HCT116 (cell line): ENCODE data around the gene ADGRG6. TPM values are rescaled to one million over a fixed set of nuclear protein-coding genes. Genes with fewer than 3 reads are reported as not detected.

Source experiments
- ATAC-seq: fragments of 200-7000 bp; cut with Tn5 transposase; 2 replicates; pipeline ENCODE4 v1.9.1; 2020; ENCODE audit warnings: mild to moderate bottlenecking, moderate library complexity
- BruUV-seq: library from RNA; stranded (reverse); fragments of 400-500 nt; replicated peaks from 2 replicates; lab custom pipeline; 2021; lab: Mats Ljungman, UMichigan
- CTCF ChIA-PET: fragments of 300-600 bp; sonication (Branson Sonifier 250); formaldehyde crosslinking; loops from one replicate; lab custom pipeline; 2021; ENCODE audit warnings: antibody characterized with exemption; lab: Charles Lee
- POLR2A ChIA-PET: fragments of 300-600, 350-600 bp; sonication (Branson Sonifier 250); formaldehyde crosslinking; loops from one replicate; lab custom pipeline; 2021; ENCODE audit warnings: antibody characterized with exemption; lab: Charles Lee
- RAD21 ChIA-PET, 2 experiments: fragments of 300-600 bp; sonication (Branson Sonifier 250); formaldehyde crosslinking; loops; one replicate each; lab custom pipeline; 2023; ENCODE audit warnings: low total read pairs in 2 of 2; ENCODE audit not compliant: uncharacterized antibody in 2 of 2, unreplicated experiment in 2 of 2, low non-redundant PET in 1 of 2; lab: Charles Lee
- DNase-seq: peaks from one replicate; pipeline ENCODE4 v3.0.0-alpha.2; 2010; ENCODE audit warnings: low read depth, low spot score
- H2AFZ ChIP-seq: fragments of 200-600 bp; shearing (Covaris generic), sonication (generic); 2 replicates; pipeline ENCODE4 v1.6.1; 2017; ENCODE audit warnings: low read depth, mixed run types, mixed read lengths, antibody characterized with exemption, low read length; ENCODE audit not compliant: poor library complexity, severe bottlenecking
- H3K27ac ChIP-seq: 2 replicates; pipeline ENCODE4 v1.5.1; 2012; ENCODE audit warnings: low read depth, low read length
- H3K27me3 ChIP-seq: fragments of 200-600 bp; sonication (generic); 2 replicates; pipeline ENCODE4 v1.6.1; 2016; ENCODE audit warnings: mixed run types, low read length, mixed read lengths; ENCODE audit not compliant: insufficient read depth
- H3K36me3 ChIP-seq, 2 experiments: fragments of 200-500 bp in 1 of 2; fragments of 200-600 bp in 1 of 2; sonication (Bioruptor generic) in 1 of 2; sonication (generic) in 1 of 2; 2 replicates each; pipeline versions ENCODE4 v1.5.1 to v1.6.1; 2014 to 2016; ENCODE audit warnings: low read length in 2 of 2, inconsistent platforms in 1 of 2, mixed read lengths in 1 of 2, mixed run types in 1 of 2; ENCODE audit not compliant: insufficient read depth in 2 of 2, control insufficient read depth in 1 of 2
- H3K4me1 ChIP-seq, 2 experiments: fragments of 200-600 bp in 1 of 2; sonication (generic) in 1 of 2; 2 replicates each; pipeline versions ENCODE4 v1.5.1 to v1.6.1; 2012 to 2017; ENCODE audit warnings: low read length in 2 of 2, inconsistent platforms in 1 of 2, mild to moderate bottlenecking in 1 of 2, mixed read lengths in 1 of 2, mixed run types in 1 of 2, moderate library complexity in 1 of 2; ENCODE audit not compliant: insufficient read depth in 2 of 2, control insufficient read depth in 1 of 2
- H3K4me2 ChIP-seq: fragments of 200-600 bp; sonication (generic); 2 replicates; pipeline ENCODE4 v1.6.1; 2017; ENCODE audit warnings: mixed run types, low read length, mixed read lengths
- H3K4me3 ChIP-seq, 2 experiments: fragments of 200-600 bp in 1 of 2; sonication (generic) in 1 of 2; replicated peaks in 1 of 2; 2 replicates each; pipeline ENCODE4 v1.5.1; 2011 to 2016; ENCODE audit warnings: low read length in 2 of 2, control low read depth in 1 of 2, low read depth in 1 of 2, mild to moderate bottlenecking in 1 of 2, mixed read lengths in 1 of 2, mixed run types in 1 of 2
- H3K79me2 ChIP-seq: fragments of 200-600 bp; sonication (generic); 2 replicates; pipeline ENCODE4 v1.6.1; 2017; ENCODE audit warnings: mild to moderate bottlenecking, mixed run types, low read length, moderate library complexity, mixed read lengths; ENCODE audit not compliant: insufficient read depth
- H3K9ac ChIP-seq: fragments of 200-600 bp; sonication (generic); 2 replicates; pipeline ENCODE4 v1.6.1; 2016; ENCODE audit warnings: low read length, mixed read lengths
- H3K9me2 ChIP-seq: fragments of 200-600 bp; sonication (generic), shearing (Covaris generic); 2 replicates; pipeline ENCODE4 v1.6.1; 2017; ENCODE audit warnings: mixed run types, mild to moderate bottlenecking, moderate library complexity; ENCODE audit not compliant: insufficient read depth
- H3K9me3 ChIP-seq, 2 experiments: fragments of 200-500 bp in 1 of 2; fragments of 200-600 bp in 1 of 2; sonication (Bioruptor generic) in 1 of 2; sonication (generic) in 1 of 2; 2 replicates each; pipeline ENCODE4 v1.6.1; 2014 to 2017; ENCODE audit warnings: low read length in 2 of 2, mixed read lengths in 2 of 2, inconsistent platforms in 1 of 2, low read depth in 1 of 2, mild to moderate bottlenecking in 1 of 2, mixed run types in 1 of 2, moderate library complexity in 1 of 2; ENCODE audit not compliant: control insufficient read depth in 1 of 2, insufficient read depth in 1 of 2
- H4K20me1 ChIP-seq: fragments of 200-600 bp; sonication (generic), shearing (Covaris generic); 2 replicates; pipeline ENCODE4 v1.6.1; 2017; ENCODE audit warnings: mixed run types, mild to moderate bottlenecking, moderate library complexity; ENCODE audit not compliant: insufficient read depth
- CEBPB ChIP-seq: IDR thresholded peaks from 2 replicates; pipeline ENCODE4 v1.6.1; 2012; ENCODE audit warnings: low read depth
- EGR1 ChIP-seq: IDR thresholded peaks from 2 replicates; pipeline ENCODE4 v1.6.1; 2012; ENCODE audit warnings: low read depth
- ELF1 ChIP-seq: IDR thresholded peaks from 2 replicates; pipeline ENCODE4 v1.6.1; 2012; ENCODE audit warnings: low read depth, borderline replicate concordance
- EZH2 ChIP-seq: fragments of 200-600 bp; sonication (generic); IDR thresholded peaks from 2 replicates; pipeline ENCODE4 v1.6.1; 2017; ENCODE audit warnings: antibody characterized with exemption, mixed run types
- EZH2phosphoT487 ChIP-seq: fragments of 200-600 bp; IDR thresholded peaks from 2 replicates; pipeline ENCODE4 v1.6.1; 2018; ENCODE audit warnings: antibody characterized with exemption, borderline replicate concordance
- FOSL1 ChIP-seq: IDR thresholded peaks from 2 replicates; pipeline ENCODE4 v1.6.1; 2012; ENCODE audit warnings: low read depth
- RAD21 ChIP-seq: IDR thresholded peaks from 2 replicates; pipeline ENCODE4 v1.6.1; 2012; ENCODE audit warnings: low read depth, mild to moderate bottlenecking
- SIN3A ChIP-seq: IDR thresholded peaks from 2 replicates; pipeline ENCODE4 v1.6.1; 2012; ENCODE audit warnings: low read depth
- SP1 ChIP-seq: IDR thresholded peaks from 2 replicates; pipeline ENCODE4 v1.6.1; 2012; ENCODE audit warnings: low read depth
- ZBTB33 ChIP-seq: IDR thresholded peaks from 2 replicates; pipeline ENCODE4 v1.6.1; 2011; ENCODE audit warnings: mild to moderate bottlenecking, low read length, moderate library complexity; ENCODE audit not compliant: insufficient replicate concordance; ENCODE audit errors: extremely low read depth
- ZNF274 ChIP-seq: fragments of 200-500 bp; sonication (Bioruptor generic); IDR thresholded peaks from 2 replicates; pipeline ENCODE4 v1.6.1; 2014; ENCODE audit warnings: mild to moderate bottlenecking, low read depth, low read length, inconsistent platforms
- intact Hi-C: fragments of 100-400 bp; cut with micrococcal nuclease; formaldehyde crosslinking; loops from 2 replicates; pipeline ENCODE4 v1.10.0; 2022
- total RNA-seq: library from RNA; stranded (reverse); gene quantifications from one replicate; pipeline ENCODE4 v1.2.1, GENCODE V29; 2021; ENCODE audit not compliant: unreplicated experiment

Gene ADGRG6
- total RNA-seq, 1 experiment from 2014 or later, result 67.9 TPM

GRCh38 chr6:142409794-142410193 is 108.0 kb downstream of the ADGRG6 start:
- no peak overlapping the region for H3K27ac ChIP-seq
- H3K4me1 ChIP-seq, result peaks cover 18 to 25% of the 10 kb centered on the region in 2 experiments
- no peaks in the 10 kb centered on the region for H3K27me3 ChIP-seq
- H4K20me1 ChIP-seq, result no peaks in the 10 kb centered on the region
- no peak overlapping the region for H3K4me3 ChIP-seq
- BruUV-seq, result no TSS peak
- intact Hi-C loops, result no loop called here
- no peak overlapping the region for H3K9ac ChIP-seq
- H2AFZ ChIP-seq, result no peak overlapping the region
- no peaks in the 10 kb centered on the region for H3K79me2 ChIP-seq
- ATAC-seq (no peak), DNase-seq (no peak)
- POLR2A ChIA-PET, result no interaction called here
- H3K36me3 ChIP-seq, result no peaks in the 10 kb centered on the region; a peak in 2 of 4 replicates
- no peaks in the 10 kb centered on the region for H3K9me3 ChIP-seq
- RAD21 ChIA-PET, result no interaction called here
- CTCF ChIA-PET, result no interaction called here
- TF ChIP-seq ZBTB33 (no peak), CEBPB (no peak), RAD21 (no peak), SIN3A (no peak), SP1 (no peak), ELF1 (no peak), EZH2phosphoT487 (no peak), FOSL1 (no peak), EZH2 (no peak), EGR1 (no peak), ZNF274 (no peak)
- no peaks in the 10 kb centered on the region for H3K9me2 ChIP-seq
- no peak overlapping the region for H3K4me2 ChIP-seq
